Body of pancreas (tissue), 4 donors: ENCODE results near the gene HS6ST2.

Experiments
- POLR2A ChIP-seq, 3 donors: fragments of 450-650 bp; IDR thresholded peaks; one replicate each; pipeline ENCODE4 v1.6.1; 2016; ENCODE audit warnings: antibody characterized with exemption in 3 of 3, mild to moderate bottlenecking in 2 of 3
- TF ChIP-seq, protein P1 (sequence below), 7 experiments: fragments of 450-650 bp in 4 of 7; fragments of 200-600 bp in 3 of 7; sonication (generic) in 3 of 7; IDR thresholded peaks; one replicate each; pipeline ENCODE4 v1.5.1; 2016 to 2019; ENCODE audit warnings: antibody characterized with exemption in 7 of 7

DNA sequence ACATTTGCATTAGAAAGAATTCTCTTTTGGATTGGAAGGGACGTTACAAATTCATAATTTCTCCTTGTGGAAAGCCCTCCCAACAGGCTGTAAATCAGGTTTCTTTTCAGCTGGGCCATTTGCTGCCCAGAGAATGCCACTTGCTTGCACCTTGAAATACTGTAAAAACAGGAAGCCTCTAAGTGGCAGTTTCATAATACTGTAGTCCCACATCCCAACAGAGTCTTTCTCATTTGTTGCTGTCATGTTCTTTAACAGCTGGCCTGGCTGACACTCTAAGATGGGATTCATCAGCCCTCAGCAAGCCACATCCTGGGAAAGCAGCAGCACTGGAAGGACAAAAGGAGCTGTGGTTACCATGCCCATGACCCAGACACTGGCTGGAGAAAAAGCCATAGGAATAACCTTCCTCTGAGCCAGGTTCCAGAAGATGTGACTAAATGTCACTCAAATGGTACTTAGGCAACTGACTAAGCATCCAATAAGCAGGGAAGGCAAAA is 247.7 kb downstream of the HS6ST2 start:
- TF ChIP-seq, protein P1, sequence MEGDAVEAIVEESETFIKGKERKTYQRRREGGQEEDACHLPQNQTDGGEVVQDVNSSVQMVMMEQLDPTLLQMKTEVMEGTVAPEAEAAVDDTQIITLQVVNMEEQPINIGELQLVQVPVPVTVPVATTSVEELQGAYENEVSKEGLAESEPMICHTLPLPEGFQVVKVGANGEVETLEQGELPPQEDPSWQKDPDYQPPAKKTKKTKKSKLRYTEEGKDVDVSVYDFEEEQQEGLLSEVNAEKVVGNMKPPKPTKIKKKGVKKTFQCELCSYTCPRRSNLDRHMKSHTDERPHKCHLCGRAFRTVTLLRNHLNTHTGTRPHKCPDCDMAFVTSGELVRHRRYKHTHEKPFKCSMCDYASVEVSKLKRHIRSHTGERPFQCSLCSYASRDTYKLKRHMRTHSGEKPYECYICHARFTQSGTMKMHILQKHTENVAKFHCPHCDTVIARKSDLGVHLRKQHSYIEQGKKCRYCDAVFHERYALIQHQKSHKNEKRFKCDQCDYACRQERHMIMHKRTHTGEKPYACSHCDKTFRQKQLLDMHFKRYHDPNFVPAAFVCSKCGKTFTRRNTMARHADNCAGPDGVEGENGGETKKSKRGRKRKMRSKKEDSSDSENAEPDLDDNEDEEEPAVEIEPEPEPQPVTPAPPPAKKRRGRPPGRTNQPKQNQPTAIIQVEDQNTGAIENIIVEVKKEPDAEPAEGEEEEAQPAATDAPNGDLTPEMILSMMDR (IDR thresholded peaks at IDR 0.05): no peak
- TF ChIP-seq POLR2A (IDR thresholded peaks at IDR 0.05): no peak
